M059J (cell line): ENCODE measurements around the gene RAB8A. TPM values are rescaled to one million over a fixed set of nuclear protein-coding genes. Genes with fewer than 3 reads are reported as not detected.
A peak's percentile ranks its signal among the peaks of the same experiment; 100 is the strongest.
"Not testable (repeated sequence)": the region's sequence is repeated elsewhere in the genome, so short reads cannot be mapped to it uniquely, and the experiment has no call there.

Experiments
- DNase-seq: peaks from one replicate; pipeline ENCODE4 v3.0.0-alpha.2; 2012; ENCODE audit warnings: low read depth
- total RNA-seq: library from RNA; depleted of rRNA; stranded (reverse); fragments of >200 nt; shearing (Covaris generic); gene quantifications from 2 replicates; pipeline ENCODE4 v1.2.3, GENCODE V29; 2014; rRNA removed

Gene RAB8A
- total RNA-seq, 1 experiment from 2014 or later = 110 TPM

GRCh38 chr19:16178866-16179265 lies 67.2 kb downstream of the RAB8A start:
- DNase-seq = not testable (repeated sequence)

GRCh38 chr19:16180611-16181010 lies 68.9 kb downstream of the RAB8A start:
- peak; percentile 62 for DNase-seq

Other genes with a start within 250 kb of the RAB8A start
- 1.6 and 1.8 TPM in 2 replicates for gene CYP4F2, start 213.8 kb upstream of the RAB8A start, total RNA-seq
- 0.17 and 0.44 TPM in 2 replicates for gene CYP4F11, start 177.4 kb upstream of the RAB8A start, total RNA-seq
- not detected in 2 replicates for gene OR10H4, start 162.9 kb upstream of the RAB8A start, total RNA-seq
- 1,087 and 1,450 TPM in 2 replicates for gene TPM4, start 35.4 kb upstream of the RAB8A start, total RNA-seq
- 11.1 and 12.6 TPM in 2 replicates for gene HSH2D, start 31.8 kb downstream of the RAB8A start, total RNA-seq
- gene CIB3, start 61.6 kb downstream of the RAB8A start, total RNA-seq = not detected in 2 replicates
- gene FAM32A, start 73.5 kb downstream of the RAB8A start, total RNA-seq = 164 and 178 TPM in 2 replicates
- gene AP1M1, start 86.0 kb downstream of the RAB8A start, total RNA-seq = 113 and 140 TPM in 2 replicates
- gene KLF2, start 212.9 kb downstream of the RAB8A start, total RNA-seq = 3.1 and 4.0 TPM in 2 replicates